Measurements from ENCODE around the gene ST6GAL2.

The ST6GAL2 gene

GRCh38 chr2:106816974-106817373, 69.0 kb downstream of the ST6GAL2 start:
- no peak for DNase-seq

GRCh38 chr2:106812841-106813240, 73.1 kb downstream of the ST6GAL2 start:
- no peak for DNase-seq

DNA sequence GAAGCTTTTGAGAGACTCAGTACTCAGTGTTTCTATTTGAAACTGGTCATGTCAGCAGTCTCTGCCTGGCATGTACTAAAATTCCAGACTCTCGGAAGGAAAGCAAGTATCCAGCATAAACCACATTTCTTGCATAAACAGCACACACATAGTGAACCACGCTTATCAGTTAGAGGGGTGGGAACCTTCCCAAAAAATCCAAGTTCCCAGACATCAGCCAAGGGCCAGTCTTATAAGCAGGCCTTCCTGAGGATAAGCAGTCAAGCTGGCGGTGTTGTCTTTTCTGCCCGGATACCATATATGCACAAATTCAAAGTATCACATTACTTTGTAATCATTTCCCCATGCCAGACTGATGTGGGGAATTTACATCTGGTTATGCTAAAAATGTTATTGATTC, 73.6 kb downstream of the ST6GAL2 start:
- DNase-seq, result no peak

DNA sequence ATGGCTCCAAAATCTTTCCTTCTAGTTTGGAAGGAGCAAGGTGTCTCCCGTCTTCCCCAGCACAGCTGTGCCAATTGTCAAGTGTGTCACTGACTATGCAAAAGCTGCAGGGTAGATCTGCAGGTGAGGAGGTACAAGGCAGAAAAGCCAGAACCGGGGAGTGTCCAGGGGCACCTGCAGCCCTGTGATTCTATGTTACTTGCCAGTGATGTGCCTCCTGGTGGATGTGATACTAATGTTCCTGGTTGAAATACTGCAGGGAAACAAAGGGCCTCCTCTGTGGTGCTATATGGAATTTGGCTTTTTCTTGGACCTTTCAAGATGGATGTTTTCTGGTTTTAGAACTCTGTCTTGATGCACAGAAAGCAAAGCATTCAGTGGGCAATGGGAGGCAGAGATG, 80.3 kb downstream of the ST6GAL2 start:
- DNase-seq, result no peak

GRCh38 chr2:106804161-106804560, 81.8 kb downstream of the ST6GAL2 start:
- no peak for DNase-seq

- no peak for DNase-seq
These were observed 84.9 kb downstream of the ST6GAL2 start for GRCh38 chr2:106800976-106801655.

DNA sequence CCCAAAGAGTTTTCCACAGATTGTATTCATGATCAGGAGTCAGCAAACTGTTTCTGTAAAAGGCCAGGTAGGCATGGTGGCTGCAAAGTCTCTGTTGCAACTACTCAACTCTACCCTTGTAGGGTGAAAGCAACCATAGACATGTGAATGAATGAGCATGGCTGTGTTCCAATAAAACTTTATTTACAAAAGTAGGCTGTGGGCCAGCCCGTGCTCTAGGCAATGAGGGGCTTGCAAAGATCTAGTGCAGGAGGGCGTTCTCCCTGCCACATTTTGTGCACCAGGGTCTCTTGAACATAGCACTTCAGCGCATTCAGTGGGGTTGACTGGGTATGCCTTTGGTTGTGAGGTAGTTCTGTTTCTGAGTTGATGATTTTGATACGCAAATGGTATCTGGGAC, 85.8 kb downstream of the ST6GAL2 start:
- DNase-seq, result no peak

GRCh38 chr2:106798826-106799552, 87.0 kb downstream of the ST6GAL2 start:
- DNase-seq, result no peak

- no peak for DNase-seq
These were observed 88.5 kb downstream of the ST6GAL2 start for GRCh38 chr2:106797494-106797893.

DNA sequence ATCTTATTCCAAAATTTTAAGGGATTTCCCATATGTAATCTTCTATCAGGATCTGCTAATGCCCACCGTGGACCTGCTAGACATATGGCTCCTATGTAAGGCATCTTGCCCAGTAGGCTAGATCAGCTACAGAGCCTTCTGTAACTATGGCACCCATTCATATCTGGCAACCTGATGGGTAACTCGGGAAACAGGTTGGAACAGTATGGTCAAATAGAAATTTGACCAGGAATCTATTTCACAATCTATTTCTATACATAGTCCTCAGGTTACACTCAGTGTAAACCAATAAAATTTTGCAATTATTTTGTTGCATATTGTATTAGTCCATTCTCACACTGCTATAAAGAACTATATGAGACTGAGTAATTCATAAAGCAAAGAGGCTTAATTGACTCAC, 93.3 kb downstream of the ST6GAL2 start:
- DNase-seq, result no peak

GRCh38 chr2:106789185-106789584, 96.8 kb downstream of the ST6GAL2 start:
- DNase-seq, result peak; percentile 0

DNA sequence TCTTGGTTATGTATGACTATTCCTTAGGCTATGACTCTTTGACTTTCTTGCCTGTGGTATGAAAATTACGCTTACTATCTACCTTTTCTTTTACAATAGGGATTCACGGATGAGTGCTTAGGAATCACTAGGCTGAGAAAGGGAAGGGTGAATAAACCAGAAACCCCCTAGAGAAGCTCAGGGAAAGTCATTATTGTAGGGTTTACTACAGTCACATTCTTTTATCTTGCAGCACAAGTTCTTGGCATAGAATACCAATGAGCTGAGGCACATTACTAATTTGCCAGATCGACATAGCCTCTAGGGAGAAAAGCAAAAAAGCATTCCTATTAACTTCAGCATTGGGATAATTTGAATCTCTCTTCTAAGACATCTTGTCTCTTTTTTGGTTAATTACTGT, 103.3 kb downstream of the ST6GAL2 start:
- no peak for DNase-seq

DNA sequence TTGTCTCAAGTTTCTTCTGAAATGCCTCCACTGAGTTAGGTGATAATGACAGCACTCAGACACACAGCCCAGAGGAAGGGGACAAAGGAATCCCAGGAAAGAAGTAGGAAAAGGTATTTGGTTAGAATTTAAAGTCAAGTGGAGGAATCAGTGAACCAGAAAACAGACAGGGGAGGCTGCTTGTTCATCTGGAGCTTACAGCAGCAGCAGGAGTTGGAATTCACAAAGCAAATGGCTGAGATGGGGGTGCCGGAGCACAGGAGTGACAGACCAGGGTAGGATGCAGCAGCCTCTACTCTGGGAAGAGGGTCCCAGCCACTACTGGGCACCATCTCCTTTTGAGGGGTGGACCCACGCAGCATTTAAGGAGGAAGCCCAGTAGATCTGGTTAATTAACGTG, 104.8 kb downstream of the ST6GAL2 start:
- no peak for DNase-seq

GRCh38 chr2:106771811-106772210, 114.2 kb downstream of the ST6GAL2 start:
- no peak for DNase-seq

DNA sequence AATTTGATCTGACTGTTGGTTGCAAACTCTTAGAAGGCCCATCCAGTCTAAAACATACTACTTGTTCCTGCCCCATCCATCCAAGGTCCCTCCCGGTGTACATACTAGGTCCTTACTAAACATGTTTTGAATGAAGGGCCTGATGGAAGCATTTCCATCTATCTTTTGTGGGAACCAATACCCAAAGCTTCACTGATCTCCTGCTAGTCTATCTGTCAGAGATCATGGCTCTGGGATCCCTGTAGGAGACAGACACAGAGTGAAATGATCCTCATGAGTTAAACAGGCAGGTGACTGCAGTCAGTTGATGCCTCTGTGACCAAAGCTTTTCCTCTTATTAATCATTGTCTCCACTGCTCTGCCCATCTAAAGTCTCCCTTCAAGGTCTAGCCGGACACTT, 115.0 kb downstream of the ST6GAL2 start:
- DNase-seq, result no peak

GRCh38 chr2:106764614-106765013, 121.4 kb downstream of the ST6GAL2 start:
- DNase-seq, result no peak

GRCh38 chr2:106759966-106760365, 126.0 kb downstream of the ST6GAL2 start:
- DNase-seq, result no peak

DNA sequence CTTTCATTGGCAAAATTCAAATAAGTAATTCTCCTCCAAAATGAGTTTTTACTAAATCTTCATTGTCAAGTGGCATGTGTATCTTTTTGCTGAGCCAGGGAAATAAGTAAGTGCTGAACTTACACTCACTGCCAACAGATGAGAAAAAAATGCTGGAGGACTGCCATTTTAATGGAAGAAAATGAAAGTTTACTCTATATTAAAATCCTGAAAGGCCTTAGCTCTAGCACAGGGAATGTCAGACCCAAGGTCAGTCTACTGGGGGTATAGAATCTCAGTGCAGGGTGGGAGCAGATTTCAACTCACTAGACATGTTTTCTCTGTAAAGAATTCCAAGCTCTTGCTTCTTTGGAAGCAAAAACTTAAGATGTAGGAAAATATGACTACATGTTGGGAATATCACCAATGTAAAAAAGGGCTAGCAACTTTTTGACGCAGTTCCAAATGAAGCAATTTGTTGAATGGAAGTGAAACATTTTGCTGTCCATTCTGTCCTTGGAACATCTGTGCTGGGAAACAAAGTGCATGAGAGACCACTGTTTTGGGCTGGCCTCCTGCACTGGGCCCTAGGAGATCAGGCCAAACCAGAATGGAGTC, 127.0 kb downstream of the ST6GAL2 start:
- DNase-seq, result no peak

Measured in NCI-H69 (cell line).